ENCODE data around the gene LSAMP.
"Not testable (repeated sequence)": the region's sequence is repeated elsewhere in the genome, so short reads cannot be mapped to it uniquely, and the experiment has no call there.

Gene LSAMP

DNA sequence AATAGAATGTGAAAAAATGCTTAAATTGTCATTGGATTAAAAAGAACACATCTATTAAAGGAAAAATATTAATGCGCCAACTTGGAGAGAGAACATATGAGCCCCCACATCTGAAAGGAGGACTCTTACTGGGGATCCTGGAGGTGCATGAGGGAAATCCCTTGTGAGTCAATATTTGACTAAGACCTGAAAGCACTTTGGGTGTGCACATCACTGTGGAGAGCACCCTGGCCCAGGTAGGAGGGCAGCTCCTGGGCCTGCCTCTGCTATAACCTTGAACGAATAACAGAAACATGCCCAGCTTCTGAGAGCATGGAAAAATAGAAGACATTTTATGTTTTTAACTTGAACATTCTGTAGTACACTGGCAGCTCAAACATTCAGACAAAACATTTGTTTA lies 622.2 kb downstream of the LSAMP start:
- no peak for DNase-seq

DNA sequence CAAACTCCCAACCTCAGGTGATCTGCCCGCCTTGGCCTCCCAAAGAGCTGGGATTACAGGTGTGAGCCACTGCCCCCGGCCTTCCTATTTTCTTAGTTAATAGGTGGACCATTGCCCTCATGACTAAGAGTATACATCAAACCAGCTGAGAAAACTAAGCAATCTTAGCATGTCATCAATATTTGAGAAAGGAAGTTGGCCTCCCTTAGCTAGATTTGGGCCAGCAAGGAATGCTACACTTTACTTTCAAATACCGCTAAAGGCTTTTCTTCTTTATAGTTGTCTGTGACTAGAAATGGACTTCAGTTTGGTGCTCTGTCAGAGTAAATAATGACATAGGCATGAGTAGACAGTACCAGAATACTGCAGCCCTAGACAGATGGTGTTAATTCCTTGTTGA lies 622.7 kb downstream of the LSAMP start:
- DNase-seq, result no peak

DNA sequence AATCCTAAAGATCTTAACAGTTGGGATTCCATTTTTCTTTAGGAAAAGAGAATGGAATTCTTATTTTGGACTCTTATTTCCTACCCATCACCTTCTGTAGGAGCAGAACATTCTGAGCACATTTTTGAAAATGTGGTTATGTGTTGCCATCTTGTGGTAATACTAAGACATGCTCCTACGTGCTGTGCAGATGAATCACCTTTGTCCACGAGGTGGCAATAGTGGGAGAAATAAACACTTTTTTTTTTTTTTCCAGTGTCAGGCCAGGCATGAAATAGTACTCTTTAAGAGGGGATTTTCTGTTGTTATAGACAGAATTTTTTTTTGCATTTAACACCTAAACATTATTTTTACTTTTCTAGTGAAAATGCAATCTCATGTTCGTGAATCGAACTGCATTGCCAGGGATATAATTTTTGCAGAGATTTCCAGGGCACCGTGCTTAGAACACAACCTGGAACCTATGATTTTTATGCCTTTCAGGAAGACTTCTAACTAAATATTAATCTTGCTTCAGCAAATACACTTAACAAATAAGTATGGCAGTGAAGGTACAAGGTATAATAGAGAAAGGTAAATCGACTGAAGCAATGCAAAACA lies 625.4 kb downstream of the LSAMP start:
- peak; percentile 71 for DNase-seq

GRCh38 chr3:115814778-115815380 lies 630.4 kb downstream of the LSAMP start:
- peak; percentile 71 for DNase-seq

GRCh38 chr3:115814006-115814405 lies 631.3 kb downstream of the LSAMP start:
- DNase-seq, result no peak

- no peak for DNase-seq
These were observed 636.5 kb downstream of the LSAMP start for GRCh38 chr3:115808816-115809215.

GRCh38 chr3:115808244-115808643 lies 637.0 kb downstream of the LSAMP start:
- DNase-seq, result no peak

DNA sequence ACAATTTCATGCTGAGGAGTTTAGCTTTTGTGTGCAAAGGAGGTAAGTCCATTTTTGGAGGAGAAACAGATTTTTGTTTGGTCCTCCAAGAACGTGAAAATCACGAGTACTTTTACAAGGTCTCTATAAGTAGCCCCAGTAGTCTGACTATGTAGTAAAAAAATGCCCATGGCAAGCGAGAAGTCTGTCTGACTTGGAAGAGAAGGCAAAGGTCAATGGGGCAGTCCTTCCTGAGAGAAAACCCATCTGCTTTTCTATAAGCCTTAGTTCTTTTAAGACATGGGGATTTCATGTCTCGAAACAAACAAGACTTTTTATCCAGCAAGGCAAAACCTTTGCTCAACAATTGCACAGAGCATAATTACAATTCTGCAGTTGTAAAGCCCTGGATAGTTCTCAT lies 638.8 kb downstream of the LSAMP start:
- no peak for DNase-seq

DNA sequence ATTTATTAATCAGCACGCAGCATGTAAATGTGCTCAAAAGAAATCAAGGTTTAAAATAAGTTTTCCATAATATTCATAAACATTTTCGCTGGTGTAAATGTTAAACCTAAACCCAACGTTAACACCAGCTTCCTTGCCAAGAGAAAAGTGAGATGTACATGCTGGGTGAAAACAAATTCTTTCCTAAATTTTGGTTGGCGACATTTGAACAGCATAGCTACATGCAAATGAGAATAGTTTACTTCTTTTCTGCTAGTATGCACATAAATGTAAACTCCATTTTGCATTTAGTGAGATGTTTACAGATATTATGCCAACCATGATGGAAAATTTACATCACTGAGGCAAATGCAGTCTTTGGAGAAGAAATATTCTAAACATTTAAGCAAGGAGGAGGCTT lies 639.8 kb downstream of the LSAMP start:
- DNase-seq, result no peak

DNA sequence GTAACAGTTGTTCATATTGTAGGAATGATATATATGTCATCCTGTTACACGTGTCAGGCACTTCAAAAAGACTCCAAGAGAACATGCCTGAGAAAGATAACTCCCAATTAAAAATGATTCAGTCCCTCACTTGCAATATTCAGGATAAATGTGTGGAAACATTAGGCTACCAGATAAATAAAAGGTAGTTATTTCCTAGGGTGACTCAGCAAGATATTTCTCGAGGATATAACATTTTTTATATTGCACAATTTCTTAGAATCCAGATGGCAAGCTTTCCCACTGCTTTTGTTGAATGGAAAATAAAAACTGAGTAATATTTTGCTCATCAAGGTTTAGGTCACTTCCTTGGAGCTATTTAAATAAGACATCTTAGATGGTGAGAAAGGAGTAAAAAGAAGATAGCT lies 640.6 kb downstream of the LSAMP start:
- no peak for DNase-seq

DNA sequence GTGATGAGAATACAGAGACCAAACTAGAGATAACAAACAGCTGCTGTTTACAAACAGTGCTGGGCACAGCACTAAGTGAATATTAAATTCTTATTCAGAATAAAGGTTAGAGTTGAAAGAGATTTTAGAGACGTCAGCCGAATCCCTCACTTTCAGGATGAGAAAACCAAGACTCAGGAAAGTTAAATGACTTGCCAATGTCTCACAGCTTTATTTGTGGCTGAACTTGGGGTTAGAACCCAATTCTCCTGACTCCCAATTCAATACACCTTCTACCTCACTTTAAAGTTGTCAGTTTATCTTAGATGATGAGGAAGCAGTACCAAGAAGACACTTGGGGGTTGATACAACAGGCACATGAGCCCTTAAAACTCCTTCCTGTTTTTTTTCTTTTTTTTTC lies 641.1 kb downstream of the LSAMP start:
- peak; percentile 28 for DNase-seq

GRCh38 chr3:115803661-115804060 lies 641.6 kb downstream of the LSAMP start:
- no peak for DNase-seq

GRCh38 chr3:115800489-115801075 lies 644.7 kb downstream of the LSAMP start:
- DNase-seq, result no peak

- not testable (repeated sequence) for DNase-seq
These were observed 645.2 kb downstream of the LSAMP start for GRCh38 chr3:115800065-115800464.

GRCh38 chr3:115792206-115792955 lies 652.9 kb downstream of the LSAMP start:
- peak; percentile 48 for DNase-seq

- not testable (repeated sequence) for DNase-seq
These were observed 653.8 kb downstream of the LSAMP start for GRCh38 chr3:115791271-115792153.

- peak; percentile 81 for DNase-seq
These were observed 654.5 kb downstream of the LSAMP start for GRCh38 chr3:115790759-115791158.

DNA sequence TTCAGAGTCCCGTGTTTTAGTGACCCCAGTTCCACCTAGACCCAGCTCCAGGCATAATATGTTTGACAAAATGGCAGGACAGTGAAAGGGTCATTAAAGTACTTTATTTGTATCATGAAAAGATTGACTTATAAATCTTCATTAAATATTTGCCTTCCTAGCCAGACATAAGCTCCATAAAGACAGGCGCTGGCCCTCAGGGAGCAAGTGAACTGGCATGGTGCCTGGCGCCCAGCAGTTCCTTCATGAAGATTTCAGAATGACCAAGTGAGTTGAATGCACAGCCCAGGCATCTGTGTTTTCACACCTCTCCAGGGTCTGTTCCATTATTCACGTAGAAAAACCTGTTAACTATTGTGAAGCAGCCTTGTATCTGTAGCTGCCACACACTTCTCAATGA lies 655.8 kb downstream of the LSAMP start:
- DNase-seq, result no peak

GRCh38 chr3:115788921-115789470 lies 656.3 kb downstream of the LSAMP start:
- DNase-seq, result no peak

DNA sequence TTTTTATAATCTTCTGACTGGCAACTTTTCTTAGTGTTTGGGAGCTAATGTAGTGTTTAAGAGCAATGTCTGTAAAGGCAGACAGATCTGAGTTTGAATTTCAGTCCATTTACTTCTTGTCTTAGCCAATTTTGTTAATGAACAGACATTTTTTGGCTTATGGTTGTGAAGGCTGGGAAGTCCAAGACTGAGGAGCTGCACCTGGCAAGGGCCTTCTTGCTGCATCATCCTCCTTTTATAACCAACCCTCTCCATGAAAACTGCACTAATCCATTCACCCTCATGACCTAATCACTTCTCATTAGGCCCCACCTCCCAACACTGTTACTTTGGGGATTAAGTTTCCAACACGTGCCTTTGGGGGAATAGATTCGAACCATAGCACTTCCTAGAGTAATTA lies 657.5 kb downstream of the LSAMP start:
- no peak for DNase-seq

GRCh38 chr3:115785782-115786181 lies 659.5 kb downstream of the LSAMP start:
- no peak for DNase-seq

GRCh38 chr3:115784739-115785536 lies 660.3 kb downstream of the LSAMP start:
- no peak for DNase-seq

Measured in activated CD4-positive, alpha-beta T cell treated with anti-CD3 and anti-CD28 coated beads, Interleukin-2, Interleukin-6, amounts not matched to agents 100 ng/mL and 50 ng/mL, durations not matched to agents 16 hours and 8 hours (primary cell).